ENCODE results near the gene POLR1B.

GRCh38 chr2:112623913-112624777 lies 81.9 kb downstream of the POLR1B start:
- no peak for TF ChIP-seq EZH2 (IDR thresholded peaks at IDR 0.05; ENCODE audit: insufficient read depth, poor library complexity, severe bottlenecking)
- no peak for TF ChIP-seq EZH2phosphoT487 (IDR thresholded peaks at IDR 0.05; ENCODE audit: insufficient read depth, low read depth)

Data from GM23248 (cell line).